GM23338 (cell line): Measurements from ENCODE around the gene RNF157. TPM values are rescaled to one million over a fixed set of nuclear protein-coding genes. Genes with fewer than 3 reads are reported as not detected.

Source experiments
- ATAC-seq: fragments of 200-7000 bp; cut with Tn5 transposase; 3 replicates; pipeline ENCODE4 v1.9.1; 2020
- DNase-seq: peaks from one replicate; pipeline ENCODE4 v3.0.0-alpha.2; 2015; ENCODE audit warnings: low spot score
- H2AFZ ChIP-seq: fragments of 200-600 bp; sonication (generic); 2 replicates; pipeline ENCODE4 v1.8.0; 2016; ENCODE audit warnings: antibody characterized with exemption, mild to moderate bottlenecking, moderate library complexity
- H3F3A ChIP-seq: fragments of 200-600 bp; sonication (generic); replicated peaks from 2 replicates; pipeline ENCODE4 v1.8.0; 2017; ENCODE audit warnings: antibody characterized with exemption, mixed run types, low read depth
- H3K27ac ChIP-seq: fragments of 200-600 bp; sonication (generic); 2 replicates; pipeline ENCODE4 v1.6.1; 2016; ENCODE audit warnings: low read depth
- H3K27me3 ChIP-seq: fragments of 200-600 bp; sonication (generic); 2 replicates; pipeline ENCODE4 v1.8.0; 2016; ENCODE audit warnings: mild to moderate bottlenecking, mixed run types, moderate library complexity; ENCODE audit not compliant: insufficient read depth
- H3K36me3 ChIP-seq: fragments of 200-600 bp; sonication (generic); 2 replicates; pipeline ENCODE4 v1.8.0; 2016; ENCODE audit warnings: mild to moderate bottlenecking; ENCODE audit not compliant: insufficient read depth
- H3K4me1 ChIP-seq: fragments of 200-600 bp; sonication (generic); 2 replicates; pipeline ENCODE4 v1.8.0; 2016; ENCODE audit warnings: mild to moderate bottlenecking, moderate library complexity; ENCODE audit not compliant: insufficient read depth
- H3K4me2 ChIP-seq: fragments of 200-600 bp; sonication (generic); 2 replicates; pipeline ENCODE4 v1.7.1; 2017; ENCODE audit warnings: mixed run types
- H3K4me3 ChIP-seq: fragments of 200-600 bp; sonication (generic); 2 replicates; pipeline ENCODE4 v1.6.1; 2016; ENCODE audit warnings: mixed run types
- H3K79me2 ChIP-seq: fragments of 200-600 bp; sonication (generic); replicated peaks from 2 replicates; pipeline ENCODE4 v1.8.0; 2017; ENCODE audit warnings: mild to moderate bottlenecking; ENCODE audit not compliant: insufficient read depth
- H3K9me2 ChIP-seq: fragments of 200-600 bp; sonication (generic); 2 replicates; pipeline ENCODE4 v1.8.0; 2017; ENCODE audit not compliant: insufficient read depth
- H4K20me1 ChIP-seq: fragments of 200-600 bp; sonication (generic); replicated peaks from 2 replicates; pipeline ENCODE4 v1.8.0; 2017; ENCODE audit warnings: mild to moderate bottlenecking; ENCODE audit not compliant: insufficient read depth
- H3K27ac Mint-ChIP-seq: 2 replicates; pipeline ENCODE4 v1.8.0; 2020; ENCODE audit warnings: inconsistent platforms, mild to moderate bottlenecking, moderate library complexity, mixed read lengths
- H3K27me3 Mint-ChIP-seq: 3 replicates; pipeline ENCODE4 v1.8.0; 2022; ENCODE audit warnings: low read depth, mild to moderate bottlenecking, moderate library complexity, mixed read lengths, inconsistent platforms; ENCODE audit not compliant: insufficient read depth, poor library complexity
- H3K36me3 Mint-ChIP-seq: 3 replicates; pipeline ENCODE4 v1.8.0; 2021; ENCODE audit warnings: low read depth, mild to moderate bottlenecking, inconsistent platforms, moderate library complexity, mixed read lengths
- H3K4me1 Mint-ChIP-seq: 3 replicates; pipeline ENCODE4 v1.8.0; 2020; ENCODE audit warnings: mild to moderate bottlenecking, inconsistent platforms, mixed read lengths
- H3K4me3 Mint-ChIP-seq: 3 replicates; pipeline ENCODE4 v1.8.0; 2021; ENCODE audit warnings: moderate library complexity, mild to moderate bottlenecking, inconsistent platforms, mixed read lengths
- H3K9me3 Mint-ChIP-seq: 3 replicates; pipeline ENCODE4 v1.8.0; 2020; ENCODE audit warnings: moderate library complexity, mild to moderate bottlenecking, inconsistent platforms, mixed read lengths
- CREB1 ChIP-seq: fragments of 250-450 bp; sonication (Bioruptor Pico); IDR thresholded peaks from 2 replicates; pipeline ENCODE4 v1.5.0; 2020; ENCODE audit warnings: low read depth, mild to moderate bottlenecking, moderate library complexity
- EZH2 ChIP-seq: fragments of 200-600 bp; sonication (generic); IDR thresholded peaks from one replicate; pipeline ENCODE4 v1.8.0; 2017; ENCODE audit warnings: antibody characterized with exemption, mild to moderate bottlenecking, low read depth; ENCODE audit not compliant: unreplicated experiment
- EZH2phosphoT487 ChIP-seq: fragments of 200-600 bp; sonication (generic); IDR thresholded peaks from one replicate; pipeline ENCODE4 v1.8.1; 2018; ENCODE audit warnings: antibody characterized with exemption; ENCODE audit not compliant: unreplicated experiment
- NANOG ChIP-seq: IDR thresholded peaks from 2 replicates; pipeline ENCODE4 v1.6.1; 2016; ENCODE audit warnings: antibody characterized with exemption, borderline replicate concordance
- POLR2AphosphoS5 ChIP-seq: IDR thresholded peaks from 2 replicates; pipeline ENCODE4 v1.6.1; 2016; ENCODE audit warnings: antibody characterized with exemption, low read depth
- STAT1 ChIP-seq: IDR thresholded peaks from one replicate; pipeline ENCODE4 v1.6.1; 2016; ENCODE audit warnings: antibody characterized with exemption; ENCODE audit not compliant: unreplicated experiment
- ZNF114 ChIP-seq: fragments of 250-450 bp; sonication (Bioruptor Pico); IDR thresholded peaks from 2 replicates; pipeline ENCODE4 v1.5.0; 2020; ENCODE audit warnings: mild to moderate bottlenecking, moderate library complexity
- ZNF331 ChIP-seq: fragments of 250-450 bp; sonication (Bioruptor Pico); IDR thresholded peaks from 2 replicates; pipeline ENCODE4 v1.5.0; 2020; ENCODE audit warnings: low read depth, mild to moderate bottlenecking, moderate library complexity
- polyA plus RNA-seq: library from polyadenylated mRNA; unstranded; fragments of >200 nt; fragmentation: Nextera tagmentation; extraction: Ambion mirVana; gene quantifications from 2 replicates; pipeline ENCODE4 v1.2.1, GENCODE V29; 2016
- total RNA-seq: library from RNA; depleted of rRNA; stranded (reverse); fragments of >200 nt; shearing (Covaris generic); gene quantifications from 2 replicates; pipeline ENCODE4 v1.2.3, GENCODE V29; 2014
- TF ChIP-seq, protein P1 (sequence below), 2 experiments: fragments of 200-600 bp in 1 of 2; sonication (generic) in 1 of 2; conservative IDR thresholded peaks; 2 replicates each; pipeline versions ENCODE4 v1.5.1 to v1.6.1; 2016 to 2017; ENCODE audit warnings: antibody characterized with exemption in 2 of 2, low read depth in 2 of 2, mild to moderate bottlenecking in 2 of 2, moderate library complexity in 1 of 2
- TF ChIP-seq, protein P2 (sequence below): fragments of 250-450 bp; sonication (Bioruptor Pico); IDR thresholded peaks from 2 replicates; pipeline ENCODE4 v1.5.0; 2020; ENCODE audit warnings: mild to moderate bottlenecking, moderate library complexity

Gene RNF157
- total and polyA plus RNA-seq, 2 experiments from 2014 or later, result 7.8 to 11.7 TPM

DNA sequence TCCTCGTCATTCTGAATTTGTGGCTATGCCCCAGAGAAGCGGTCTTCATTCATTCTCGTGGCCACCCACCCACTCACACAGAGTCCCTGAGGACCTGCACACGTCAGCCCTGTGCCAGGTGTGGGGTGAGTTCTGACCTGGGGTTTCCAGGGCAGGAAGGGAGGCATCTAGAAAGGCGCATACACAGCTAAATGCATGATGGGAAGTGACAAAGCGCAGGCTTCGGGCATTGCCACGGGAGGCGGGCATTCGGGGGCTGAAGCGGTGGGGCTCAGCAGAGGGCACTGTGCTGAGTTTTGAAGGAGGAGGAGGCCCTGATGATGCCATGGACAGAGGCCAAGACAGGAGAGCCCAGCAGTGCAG, 35.8 kb upstream of the RNF157 start:
- H2AFZ ChIP-seq, result no peak overlapping the region
- H3K36me3 ChIP-seq, result no peaks in the 10 kb centered on the region
- H3K9me3 Mint-ChIP-seq, result no peaks in the 10 kb centered on the region
- no peak overlapping the region for H3K4me3 ChIP-seq
- H4K20me1 ChIP-seq, result no peaks in the 10 kb centered on the region
- no peak overlapping the region for H3K27ac ChIP-seq
- ATAC-seq (no peak), DNase-seq (no peak)
- no peaks in the 10 kb centered on the region for H3K27me3 ChIP-seq
- H3F3A ChIP-seq, result peaks cover under 1% of the 10 kb centered on the region; the same call in 1 of the 2 replicates
- TF ChIP-seq CREB1 (CRISPR knock-in tag), result no peak
- TF ChIP-seq ZNF114 (CRISPR knock-in tag), result no peak
- no peak for TF ChIP-seq EZH2phosphoT487
- TF ChIP-seq, protein P1, sequence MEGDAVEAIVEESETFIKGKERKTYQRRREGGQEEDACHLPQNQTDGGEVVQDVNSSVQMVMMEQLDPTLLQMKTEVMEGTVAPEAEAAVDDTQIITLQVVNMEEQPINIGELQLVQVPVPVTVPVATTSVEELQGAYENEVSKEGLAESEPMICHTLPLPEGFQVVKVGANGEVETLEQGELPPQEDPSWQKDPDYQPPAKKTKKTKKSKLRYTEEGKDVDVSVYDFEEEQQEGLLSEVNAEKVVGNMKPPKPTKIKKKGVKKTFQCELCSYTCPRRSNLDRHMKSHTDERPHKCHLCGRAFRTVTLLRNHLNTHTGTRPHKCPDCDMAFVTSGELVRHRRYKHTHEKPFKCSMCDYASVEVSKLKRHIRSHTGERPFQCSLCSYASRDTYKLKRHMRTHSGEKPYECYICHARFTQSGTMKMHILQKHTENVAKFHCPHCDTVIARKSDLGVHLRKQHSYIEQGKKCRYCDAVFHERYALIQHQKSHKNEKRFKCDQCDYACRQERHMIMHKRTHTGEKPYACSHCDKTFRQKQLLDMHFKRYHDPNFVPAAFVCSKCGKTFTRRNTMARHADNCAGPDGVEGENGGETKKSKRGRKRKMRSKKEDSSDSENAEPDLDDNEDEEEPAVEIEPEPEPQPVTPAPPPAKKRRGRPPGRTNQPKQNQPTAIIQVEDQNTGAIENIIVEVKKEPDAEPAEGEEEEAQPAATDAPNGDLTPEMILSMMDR (conservative IDR thresholded peaks at IDR 0.05; ENCODE audit: low read depth in 2 of 2), result no peak
- no peak for TF ChIP-seq NANOG
- TF ChIP-seq STAT1, result no peak
- TF ChIP-seq, protein P2, sequence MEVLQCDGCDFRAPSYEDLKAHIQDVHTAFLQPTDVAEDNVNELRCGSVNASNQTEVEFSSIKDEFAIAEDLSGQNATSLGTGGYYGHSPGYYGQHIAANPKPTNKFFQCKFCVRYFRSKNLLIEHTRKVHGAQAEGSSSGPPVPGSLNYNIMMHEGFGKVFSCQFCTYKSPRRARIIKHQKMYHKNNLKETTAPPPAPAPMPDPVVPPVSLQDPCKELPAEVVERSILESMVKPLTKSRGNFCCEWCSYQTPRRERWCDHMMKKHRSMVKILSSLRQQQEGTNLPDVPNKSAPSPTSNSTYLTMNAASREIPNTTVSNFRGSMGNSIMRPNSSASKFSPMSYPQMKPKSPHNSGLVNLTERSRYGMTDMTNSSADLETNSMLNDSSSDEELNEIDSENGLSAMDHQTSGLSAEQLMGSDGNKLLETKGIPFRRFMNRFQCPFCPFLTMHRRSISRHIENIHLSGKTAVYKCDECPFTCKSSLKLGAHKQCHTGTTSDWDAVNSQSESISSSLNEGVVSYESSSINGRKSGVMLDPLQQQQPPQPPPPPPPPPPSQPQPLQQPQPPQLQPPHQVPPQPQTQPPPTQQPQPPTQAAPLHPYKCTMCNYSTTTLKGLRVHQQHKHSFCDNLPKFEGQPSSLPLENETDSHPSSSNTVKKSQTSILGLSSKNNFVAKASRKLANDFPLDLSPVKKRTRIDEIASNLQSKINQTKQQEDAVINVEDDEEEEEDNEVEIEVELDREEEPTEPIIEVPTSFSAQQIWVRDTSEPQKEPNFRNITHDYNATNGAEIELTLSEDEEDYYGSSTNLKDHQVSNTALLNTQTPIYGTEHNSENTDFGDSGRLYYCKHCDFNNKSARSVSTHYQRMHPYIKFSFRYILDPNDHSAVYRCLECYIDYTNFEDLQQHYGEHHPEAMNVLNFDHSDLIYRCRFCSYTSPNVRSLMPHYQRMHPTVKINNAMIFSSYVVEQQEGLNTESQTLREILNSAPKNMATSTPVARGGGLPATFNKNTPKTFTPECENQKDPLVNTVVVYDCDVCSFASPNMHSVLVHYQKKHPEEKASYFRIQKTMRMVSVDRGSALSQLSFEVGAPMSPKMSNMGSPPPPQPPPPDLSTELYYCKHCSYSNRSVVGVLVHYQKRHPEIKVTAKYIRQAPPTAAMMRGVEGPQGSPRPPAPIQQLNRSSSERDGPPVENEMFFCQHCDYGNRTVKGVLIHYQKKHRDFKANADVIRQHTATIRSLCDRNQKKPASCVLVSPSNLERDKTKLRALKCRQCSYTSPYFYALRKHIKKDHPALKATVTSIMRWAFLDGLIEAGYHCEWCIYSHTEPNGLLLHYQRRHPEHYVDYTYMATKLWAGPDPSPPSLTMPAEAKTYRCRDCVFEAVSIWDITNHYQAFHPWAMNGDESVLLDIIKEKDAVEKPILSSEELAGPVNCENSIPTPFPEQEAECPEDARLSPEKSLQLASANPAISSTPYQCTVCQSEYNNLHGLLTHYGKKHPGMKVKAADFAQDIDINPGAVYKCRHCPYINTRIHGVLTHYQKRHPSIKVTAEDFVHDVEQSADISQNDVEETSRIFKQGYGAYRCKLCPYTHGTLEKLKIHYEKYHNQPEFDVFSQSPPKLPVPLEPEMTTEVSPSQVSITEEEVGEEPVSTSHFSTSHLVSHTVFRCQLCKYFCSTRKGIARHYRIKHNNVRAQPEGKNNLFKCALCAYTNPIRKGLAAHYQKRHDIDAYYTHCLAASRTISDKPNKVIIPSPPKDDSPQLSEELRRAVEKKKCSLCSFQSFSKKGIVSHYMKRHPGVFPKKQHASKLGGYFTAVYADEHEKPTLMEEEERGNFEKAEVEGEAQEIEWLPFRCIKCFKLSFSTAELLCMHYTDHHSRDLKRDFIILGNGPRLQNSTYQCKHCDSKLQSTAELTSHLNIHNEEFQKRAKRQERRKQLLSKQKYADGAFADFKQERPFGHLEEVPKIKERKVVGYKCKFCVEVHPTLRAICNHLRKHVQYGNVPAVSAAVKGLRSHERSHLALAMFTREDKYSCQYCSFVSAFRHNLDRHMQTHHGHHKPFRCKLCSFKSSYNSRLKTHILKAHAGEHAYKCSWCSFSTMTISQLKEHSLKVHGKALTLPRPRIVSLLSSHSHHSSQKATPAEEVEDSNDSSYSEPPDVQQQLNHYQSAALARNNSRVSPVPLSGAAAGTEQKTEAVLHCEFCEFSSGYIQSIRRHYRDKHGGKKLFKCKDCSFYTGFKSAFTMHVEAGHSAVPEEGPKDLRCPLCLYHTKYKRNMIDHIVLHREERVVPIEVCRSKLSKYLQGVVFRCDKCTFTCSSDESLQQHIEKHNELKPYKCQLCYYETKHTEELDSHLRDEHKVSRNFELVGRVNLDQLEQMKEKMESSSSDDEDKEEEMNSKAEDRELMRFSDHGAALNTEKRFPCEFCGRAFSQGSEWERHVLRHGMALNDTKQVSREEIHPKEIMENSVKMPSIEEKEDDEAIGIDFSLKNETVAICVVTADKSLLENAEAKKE (CRISPR knock-in tag), result no peak
- no peak for TF ChIP-seq EZH2
- TF ChIP-seq POLR2AphosphoS5, result no peak
- TF ChIP-seq ZNF331, result no peak
- H3K79me2 ChIP-seq, result no peaks in the 10 kb centered on the region
- H3K9me2 ChIP-seq, result no peaks in the 10 kb centered on the region
- H3K27me3 Mint-ChIP-seq, result peaks cover 14% of the 10 kb centered on the region
- no peaks in the 10 kb centered on the region for H3K36me3 Mint-ChIP-seq
- H3K4me2 ChIP-seq, result no peak overlapping the region
- peaks cover 14% of the 10 kb centered on the region; the same call in 2 of the 3 replicates for H3K4me1 Mint-ChIP-seq
- H3K27ac Mint-ChIP-seq, result no peak overlapping the region
- H3K4me1 ChIP-seq, result peaks cover 10% of the 10 kb centered on the region
- no peak overlapping the region for H3K4me3 Mint-ChIP-seq
